GM21737 (cell line): ENCODE measurements around the gene DIAPH3.

ENCODE experiments used
- ATAC-seq: cut with Tn5 transposase; IDR thresholded peaks from one replicate; pipeline ENCODE4 v1.9.1; 2021; ENCODE audit warnings: mild to moderate bottlenecking, moderate library complexity; ENCODE audit not compliant: unreplicated experiment

The DIAPH3 gene

GRCh38 chr13:59738921-59739320 is 424.8 kb downstream of the DIAPH3 start:
- ATAC-seq, result no peak

GRCh38 chr13:59734393-59734792 is 429.3 kb downstream of the DIAPH3 start:
- peak; percentile 100 for ATAC-seq

- ATAC-seq, result no peak
Observed at GRCh38 chr13:59733744-59734143, 430.0 kb downstream of the DIAPH3 start.

GRCh38 chr13:59730026-59730425 is 433.7 kb downstream of the DIAPH3 start:
- no peak for ATAC-seq

- no peak for ATAC-seq
Observed at GRCh38 chr13:59728896-59729545, 434.7 kb downstream of the DIAPH3 start.

GRCh38 chr13:59721926-59722910 is 441.5 kb downstream of the DIAPH3 start:
- no peak for ATAC-seq

GRCh38 chr13:59715611-59716010 is 448.1 kb downstream of the DIAPH3 start:
- no peak for ATAC-seq

- ATAC-seq, result no peak
Observed at GRCh38 chr13:59710996-59711701, 452.6 kb downstream of the DIAPH3 start.

- ATAC-seq, result no peak
Observed at GRCh38 chr13:59710416-59710815, 453.3 kb downstream of the DIAPH3 start.

- ATAC-seq, result peak; percentile 56
Observed at GRCh38 chr13:59706101-59706976, 457.4 kb downstream of the DIAPH3 start.

- ATAC-seq, result no peak
Observed at GRCh38 chr13:59702269-59702668, 461.5 kb downstream of the DIAPH3 start.

- no peak for ATAC-seq
Observed at GRCh38 chr13:59701261-59701660, 462.5 kb downstream of the DIAPH3 start.

GRCh38 chr13:59700281-59700680 is 463.4 kb downstream of the DIAPH3 start:
- no peak for ATAC-seq

GRCh38 chr13:59696271-59696670 is 467.5 kb downstream of the DIAPH3 start:
- no peak for ATAC-seq

- no peak for ATAC-seq
Observed at GRCh38 chr13:59691501-59692066, 472.1 kb downstream of the DIAPH3 start.

- no peak for ATAC-seq
Observed at GRCh38 chr13:59690857-59691500, 472.7 kb downstream of the DIAPH3 start.

- ATAC-seq, result no peak
Observed at GRCh38 chr13:59689057-59689456, 474.7 kb downstream of the DIAPH3 start.

- ATAC-seq, result no peak
Observed at GRCh38 chr13:59686798-59687394, 476.8 kb downstream of the DIAPH3 start.

- no peak for ATAC-seq
Observed at GRCh38 chr13:59684105-59684504, 479.6 kb downstream of the DIAPH3 start.
